ENCODE results near the gene CBLC.

DNA sequence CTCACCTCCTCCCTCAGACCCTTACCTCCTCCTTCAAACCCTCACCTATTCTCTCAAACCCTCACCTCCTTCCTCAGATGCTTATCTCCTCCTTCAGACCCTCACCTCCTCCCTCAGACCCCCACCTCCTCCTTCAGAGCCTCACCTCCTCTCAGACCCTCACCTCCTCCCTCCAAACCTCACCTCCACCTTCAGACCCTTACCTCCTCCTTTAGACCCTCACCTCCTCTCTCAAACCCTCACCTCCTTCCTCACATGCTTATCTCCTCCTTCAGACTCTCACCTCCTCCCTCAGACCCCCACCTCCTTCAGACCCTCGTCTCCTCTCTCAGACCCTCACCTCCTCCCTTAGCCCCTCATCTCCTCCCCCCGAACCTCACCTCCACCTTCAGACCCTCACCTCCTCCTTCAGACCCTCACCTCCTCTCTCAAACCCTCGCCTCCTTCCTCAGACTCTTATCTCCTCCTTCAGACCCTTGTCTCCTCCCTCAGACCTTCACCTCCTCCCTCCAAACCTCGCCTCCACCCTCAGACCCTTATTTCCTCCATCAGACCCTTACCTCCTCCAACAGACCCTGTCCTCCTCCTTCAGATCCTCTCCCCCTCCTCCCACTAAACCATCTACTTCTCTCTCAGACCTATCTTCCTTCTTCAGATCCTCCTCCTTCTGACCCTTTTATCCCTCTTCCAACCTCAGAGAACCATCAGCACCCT, 31.6 kb upstream of the CBLC start:
- TF ChIP-seq CTCF (IDR thresholded peaks at IDR 0.05) (no peak), POLR2A (IDR thresholded peaks at IDR 0.05) (no peak), EP300 (IDR thresholded peaks at IDR 0.05) (no peak)

Data from upper lobe of left lung (tissue), 4 donors.